ENCODE results near the gene ATP10D.

The ATP10D gene

GRCh38 chr4:47621181-47621580 lies 136.1 kb downstream of the ATP10D start:
- no peak overlapping the region for H3K27ac ChIP-seq

GRCh38 chr4:47624031-47624441 lies 139.0 kb downstream of the ATP10D start:
- H3K27ac ChIP-seq: no peak overlapping the region
- TF ChIP-seq CTCF (IDR thresholded peaks at IDR 0.05) (no peak), ZFX (IDR thresholded peaks at IDR 0.05; ENCODE audit: borderline replicate concordance) (no peak)

More at GRCh38 chr4:47621181-47621580, 136.1 kb downstream of the ATP10D start:
- TF ChIP-seq ZFX (IDR thresholded peaks at IDR 0.05; ENCODE audit: borderline replicate concordance) (no peak), CTCF (IDR thresholded peaks at IDR 0.05) (no peak)

GRCh38 chr4:47631161-47631560 lies 146.1 kb downstream of the ATP10D start:
- TF ChIP-seq CTCF (IDR thresholded peaks at IDR 0.05): no peak
- no peak for TF ChIP-seq ZFX (IDR thresholded peaks at IDR 0.05; ENCODE audit: borderline replicate concordance)
- H3K27ac ChIP-seq: no peak overlapping the region

GRCh38 chr4:47639531-47639930 lies 154.5 kb downstream of the ATP10D start:
- TF ChIP-seq ZFX (IDR thresholded peaks at IDR 0.05; ENCODE audit: borderline replicate concordance) (no peak), CTCF (IDR thresholded peaks at IDR 0.05) (no peak)
- no peak overlapping the region for H3K27ac ChIP-seq

- no peak overlapping the region for H3K27ac ChIP-seq
- TF ChIP-seq CTCF (IDR thresholded peaks at IDR 0.05) (no peak), ZFX (IDR thresholded peaks at IDR 0.05; ENCODE audit: borderline replicate concordance) (no peak)
Observed at GRCh38 chr4:47640911-47641310, 155.8 kb downstream of the ATP10D start.

GRCh38 chr4:47641755-47642154 lies 156.7 kb downstream of the ATP10D start:
- H3K27ac ChIP-seq: no peak overlapping the region
- no peak for TF ChIP-seq CTCF (IDR thresholded peaks at IDR 0.05)
- TF ChIP-seq ZFX (IDR thresholded peaks at IDR 0.05; ENCODE audit: borderline replicate concordance): no peak

- no peak for TF ChIP-seq ZFX (IDR thresholded peaks at IDR 0.05; ENCODE audit: borderline replicate concordance)
- TF ChIP-seq CTCF (IDR thresholded peaks at IDR 0.05): no peak
- no peak overlapping the region for H3K27ac ChIP-seq
Observed at GRCh38 chr4:47642191-47642830, 157.2 kb downstream of the ATP10D start.

Data from 22Rv1 (cell line).